Measurements from ENCODE around the gene TSPAN14. TPM values are rescaled to one million over a fixed set of nuclear protein-coding genes. Genes with fewer than 3 reads are reported as not detected.

Gene TSPAN14
- total and polyA plus RNA-seq, 2 donors (not counting 1 experiment from before 2014, with no cell fraction given) = 12.1 to 50.0 TPM

GRCh38 chr10:80580638-80581468 is 126.7 kb downstream of the TSPAN14 start:
- Histone ChIP-seq H3K4me1 (ENCODE audit: control insufficient read depth, extremely low read depth, insufficient read depth, low read length) (no peaks in the 10 kb centered on the region), H3K4me3 (replicated peaks in 1 of 4; ENCODE audit: control extremely low read depth in 1 of 4, insufficient read depth in 1 of 4, low read depth in 3 of 4, low read length in 4 of 4) (no peak overlapping the region), H3K79me2 (ENCODE audit: control insufficient read depth, insufficient read depth, low read length) (no peaks in the 10 kb centered on the region), H3K9me3 (ENCODE audit: control insufficient read depth, insufficient read depth, low read depth, low read length) (no peaks in the 10 kb centered on the region), H4K20me1 (ENCODE audit: control insufficient read depth, extremely low read depth, insufficient read depth, low read length) (no peaks in the 10 kb centered on the region), H3K27ac (ENCODE audit: insufficient read depth, low read length) (no peak overlapping the region), H3K9ac (ENCODE audit: insufficient read depth, low read length) (no peak overlapping the region), H3K36me3 (ENCODE audit: control insufficient read depth, insufficient read depth, low read length) (no peaks in the 10 kb centered on the region), H3K4me2 (ENCODE audit: extremely low read depth, insufficient read depth, low read length) (no peak overlapping the region), H3K27me3 (ENCODE audit: control insufficient read depth, insufficient read depth, low read length) (peaks cover 2% of the 10 kb centered on the region), H2AFZ (ENCODE audit: low read length) (no peak overlapping the region)
- TF ChIP-seq CTCF (conservative IDR thresholded peaks at IDR 0.05 in 1 of 2, IDR thresholded peaks at IDR 0.05 in 1 of 2; ENCODE audit: low read depth in 1 of 2, low read length in 2 of 2) = no peak
- no peak for TF ChIP-seq EZH2 (IDR thresholded peaks at IDR 0.05; ENCODE audit: low read length, missing control alignments)
- no peak for DNase-seq (ENCODE audit: low read depth in 2 of 2)

GRCh38 chr10:80581469-80581835 is 127.3 kb downstream of the TSPAN14 start:
- DNase-seq (ENCODE audit: low read depth in 2 of 2) = no peak
- Histone ChIP-seq H3K27ac (ENCODE audit: insufficient read depth, low read length) (no peak overlapping the region), H3K4me3 (replicated peaks in 1 of 4; ENCODE audit: control extremely low read depth in 1 of 4, insufficient read depth in 1 of 4, low read depth in 3 of 4, low read length in 4 of 4) (no peak overlapping the region), H4K20me1 (ENCODE audit: control insufficient read depth, extremely low read depth, insufficient read depth, low read length) (no peaks in the 10 kb centered on the region), H2AFZ (ENCODE audit: low read length) (no peak overlapping the region), H3K4me1 (ENCODE audit: control insufficient read depth, extremely low read depth, insufficient read depth, low read length) (no peaks in the 10 kb centered on the region), H3K9me3 (ENCODE audit: control insufficient read depth, insufficient read depth, low read depth, low read length) (no peaks in the 10 kb centered on the region), H3K27me3 (ENCODE audit: control insufficient read depth, insufficient read depth, low read length) (peaks cover 2% of the 10 kb centered on the region), H3K9ac (ENCODE audit: insufficient read depth, low read length) (no peak overlapping the region), H3K36me3 (ENCODE audit: control insufficient read depth, insufficient read depth, low read length) (no peaks in the 10 kb centered on the region), H3K4me2 (ENCODE audit: extremely low read depth, insufficient read depth, low read length) (no peak overlapping the region), H3K79me2 (ENCODE audit: control insufficient read depth, insufficient read depth, low read length) (no peaks in the 10 kb centered on the region)
- TF ChIP-seq CTCF (conservative IDR thresholded peaks at IDR 0.05 in 1 of 2, IDR thresholded peaks at IDR 0.05 in 1 of 2; ENCODE audit: low read depth in 1 of 2, low read length in 2 of 2) = no peak
- no peak for TF ChIP-seq EZH2 (IDR thresholded peaks at IDR 0.05; ENCODE audit: low read length, missing control alignments)

- Histone ChIP-seq H3K4me2 (ENCODE audit: extremely low read depth, insufficient read depth, low read length) (no peak overlapping the region), H3K9me3 (ENCODE audit: control insufficient read depth, insufficient read depth, low read depth, low read length) (no peaks in the 10 kb centered on the region), H3K9ac (ENCODE audit: insufficient read depth, low read length) (no peak overlapping the region), H4K20me1 (ENCODE audit: control insufficient read depth, extremely low read depth, insufficient read depth, low read length) (no peaks in the 10 kb centered on the region), H2AFZ (ENCODE audit: low read length) (no peak overlapping the region), H3K27me3 (ENCODE audit: control insufficient read depth, insufficient read depth, low read length) (peaks cover 2% of the 10 kb centered on the region), H3K4me3 (replicated peaks in 1 of 4; ENCODE audit: control extremely low read depth in 1 of 4, insufficient read depth in 1 of 4, low read depth in 3 of 4, low read length in 4 of 4) (no peak overlapping the region), H3K4me1 (ENCODE audit: control insufficient read depth, extremely low read depth, insufficient read depth, low read length) (no peaks in the 10 kb centered on the region), H3K79me2 (ENCODE audit: control insufficient read depth, insufficient read depth, low read length) (no peaks in the 10 kb centered on the region), H3K36me3 (ENCODE audit: control insufficient read depth, insufficient read depth, low read length) (no peaks in the 10 kb centered on the region), H3K27ac (ENCODE audit: insufficient read depth, low read length) (no peak overlapping the region)
- TF ChIP-seq CTCF (conservative IDR thresholded peaks at IDR 0.05 in 1 of 2, IDR thresholded peaks at IDR 0.05 in 1 of 2; ENCODE audit: low read depth in 1 of 2, low read length in 2 of 2) (no peak), EZH2 (IDR thresholded peaks at IDR 0.05; ENCODE audit: low read length, missing control alignments) (no peak)
- DNase-seq (ENCODE audit: low read depth in 2 of 2) = no peak
Observed at GRCh38 chr10:80582286-80582960, 128.3 kb downstream of the TSPAN14 start.
